Calu3 (cell line): ENCODE data around the gene FAM241A. TPM values are rescaled to one million over a fixed set of nuclear protein-coding genes. Genes with fewer than 3 reads are reported as not detected.
"Not testable (repeated sequence)": the region's sequence is repeated elsewhere in the genome, so short reads cannot be mapped to it uniquely, and the experiment has no call there.

Source experiments
- BruUV-seq: library from RNA; stranded (reverse); fragments of 400-500 nt; replicated peaks from 2 replicates; lab custom pipeline; 2021; lab: Mats Ljungman, UMichigan
- CTCF ChIA-PET: fragments of 300-600 bp; sonication (Branson Sonifier 250); formaldehyde crosslinking; loops from one replicate; lab custom pipeline; 2022; ENCODE audit warnings: antibody characterized with exemption; lab: Charles Lee
- DNase-seq: peaks from one replicate; pipeline ENCODE4 v3.0.0; 2022
- H3K27ac Mint-ChIP-seq: one replicate; pipeline ENCODE4 v1.8.0; 2022; ENCODE audit warnings: mixed read lengths; ENCODE audit not compliant: unreplicated experiment
- H3K27me3 Mint-ChIP-seq: one replicate; pipeline ENCODE4 v1.8.0; 2022; ENCODE audit warnings: mixed read lengths; ENCODE audit not compliant: unreplicated experiment
- H3K36me3 Mint-ChIP-seq: one replicate; pipeline ENCODE4 v1.8.0; 2022; ENCODE audit warnings: mild to moderate bottlenecking, moderate library complexity, mixed read lengths; ENCODE audit not compliant: insufficient read depth, unreplicated experiment
- H3K4me1 Mint-ChIP-seq: one replicate; pipeline ENCODE4 v1.8.0; 2022; ENCODE audit warnings: mild to moderate bottlenecking, low read depth, mixed read lengths; ENCODE audit not compliant: unreplicated experiment
- H3K4me3 Mint-ChIP-seq: one replicate; pipeline ENCODE4 v1.8.0; 2022; ENCODE audit warnings: mild to moderate bottlenecking, low read depth, moderate library complexity, mixed read lengths; ENCODE audit not compliant: unreplicated experiment
- H3K9me3 Mint-ChIP-seq: one replicate; pipeline ENCODE4 v1.8.0; 2022; ENCODE audit warnings: low read depth, mixed read lengths; ENCODE audit not compliant: unreplicated experiment
- intact Hi-C: fragments of 100-400 bp; cut with micrococcal nuclease; formaldehyde crosslinking; loops from one replicate; pipeline ENCODE4 v1.10.0; 2022; ENCODE audit not compliant: unreplicated experiment
- total RNA-seq: library from RNA; stranded (reverse); gene quantifications from 2 replicates; pipeline ENCODE4 v1.2.3, GENCODE V29; 2022
- TF ChIP-seq, protein P1 (sequence below): fragments of 200-600 bp; IDR thresholded peaks from one replicate; pipeline ENCODE4 v1.8.0; 2022; ENCODE audit warnings: antibody characterized with exemption; ENCODE audit not compliant: unreplicated experiment

FAM241A gene
- total RNA-seq, 1 experiment from 2014 or later = 1.6 TPM

- CTCF ChIA-PET = interaction anchor here (0.7 kb wide), 1 partner anchor 41 kb away, joined by 3 read pairs; no protein-coding TSS in a partner anchor
- H3K27me3 Mint-ChIP-seq = no peaks in the 10 kb centered on the region
- H3K4me1 Mint-ChIP-seq = peaks cover 13% of the 10 kb centered on the region
- no TSS peak for BruUV-seq
- H3K4me3 Mint-ChIP-seq = no peak overlapping the region
- TF ChIP-seq, protein P1, sequence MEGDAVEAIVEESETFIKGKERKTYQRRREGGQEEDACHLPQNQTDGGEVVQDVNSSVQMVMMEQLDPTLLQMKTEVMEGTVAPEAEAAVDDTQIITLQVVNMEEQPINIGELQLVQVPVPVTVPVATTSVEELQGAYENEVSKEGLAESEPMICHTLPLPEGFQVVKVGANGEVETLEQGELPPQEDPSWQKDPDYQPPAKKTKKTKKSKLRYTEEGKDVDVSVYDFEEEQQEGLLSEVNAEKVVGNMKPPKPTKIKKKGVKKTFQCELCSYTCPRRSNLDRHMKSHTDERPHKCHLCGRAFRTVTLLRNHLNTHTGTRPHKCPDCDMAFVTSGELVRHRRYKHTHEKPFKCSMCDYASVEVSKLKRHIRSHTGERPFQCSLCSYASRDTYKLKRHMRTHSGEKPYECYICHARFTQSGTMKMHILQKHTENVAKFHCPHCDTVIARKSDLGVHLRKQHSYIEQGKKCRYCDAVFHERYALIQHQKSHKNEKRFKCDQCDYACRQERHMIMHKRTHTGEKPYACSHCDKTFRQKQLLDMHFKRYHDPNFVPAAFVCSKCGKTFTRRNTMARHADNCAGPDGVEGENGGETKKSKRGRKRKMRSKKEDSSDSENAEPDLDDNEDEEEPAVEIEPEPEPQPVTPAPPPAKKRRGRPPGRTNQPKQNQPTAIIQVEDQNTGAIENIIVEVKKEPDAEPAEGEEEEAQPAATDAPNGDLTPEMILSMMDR = no peak
- no peaks in the 10 kb centered on the region for H3K9me3 Mint-ChIP-seq
- peak overlapping the region; percentile 82 for H3K27ac Mint-ChIP-seq
- intact Hi-C loops = no loop called here
- peak; percentile 17 for DNase-seq
- no peaks in the 10 kb centered on the region for H3K36me3 Mint-ChIP-seq
Measured at GRCh38 chr4:112170451-112170993, 25.3 kb downstream of the FAM241A start.

GRCh38 chr4:112171051-112171763, 26.0 kb downstream of the FAM241A start:
- H3K4me3 Mint-ChIP-seq, H3K27me3 Mint-ChIP-seq, H3K36me3 Mint-ChIP-seq, DNase-seq, intact Hi-C loops, BruUV-seq, CTCF ChIA-PET, H3K9me3 Mint-ChIP-seq: not testable (repeated sequence)
- peaks cover 13% of the 10 kb centered on the region for H3K4me1 Mint-ChIP-seq
- H3K27ac Mint-ChIP-seq = peak overlapping the region; percentile 82

DNA sequence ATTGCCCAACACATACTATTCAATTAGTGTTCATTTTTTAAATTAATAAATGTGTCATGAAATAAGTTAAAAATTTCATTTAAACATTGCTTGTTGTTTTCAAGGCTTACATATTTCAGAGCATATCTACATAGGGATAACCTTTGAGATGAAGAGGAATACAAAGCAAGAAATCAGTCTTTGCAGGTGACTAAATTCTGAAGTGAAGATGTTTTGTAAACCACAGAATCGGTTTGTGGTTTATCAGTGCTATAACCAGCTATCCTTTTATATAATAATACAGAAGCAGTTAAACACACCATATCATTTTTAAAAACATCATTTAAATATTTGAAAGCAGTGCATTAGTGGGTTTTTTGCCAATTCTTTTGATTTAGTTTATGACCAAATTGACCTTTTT, 26.9 kb downstream of the FAM241A start:
- H3K27ac Mint-ChIP-seq = no peak overlapping the region
- no peaks in the 10 kb centered on the region for H3K36me3 Mint-ChIP-seq
- CTCF ChIA-PET = no interaction called here
- no TSS peak for BruUV-seq
- no peaks in the 10 kb centered on the region for H3K27me3 Mint-ChIP-seq
- DNase-seq = no peak
- no peak overlapping the region for H3K4me3 Mint-ChIP-seq
- H3K9me3 Mint-ChIP-seq = no peaks in the 10 kb centered on the region
- intact Hi-C loops = no loop called here
- peaks cover 13% of the 10 kb centered on the region for H3K4me1 Mint-ChIP-seq
- TF ChIP-seq, protein P1 = no peak

- Mint-ChIP-seq H3K27me3 (no peaks in the 10 kb centered on the region), H3K27ac (no peak overlapping the region), H3K4me3 (no peak overlapping the region), H3K4me1 (peaks cover 13% of the 10 kb centered on the region), H3K36me3 (no peaks in the 10 kb centered on the region), H3K9me3 (no peaks in the 10 kb centered on the region)
- BruUV-seq = no TSS peak
- TF ChIP-seq, protein P1 = no peak
- CTCF ChIA-PET = interaction anchor here (0.6 kb wide), 1 partner anchor 114 kb away, joined by 3 read pairs; no protein-coding TSS in a partner anchor
- intact Hi-C loops = no loop called here
- no peak for DNase-seq
Measured at GRCh38 chr4:112173593-112174558, 28.6 kb downstream of the FAM241A start.
